Measurements from ENCODE around the gene DDAH2.

The DDAH2 gene

GRCh38 chr6:31687860-31688693 is 41.0 kb downstream of the DDAH2 start:
- H3K4me3 ChIP-seq (ENCODE audit: low read depth, low read length): no peak overlapping the region
- TF ChIP-seq CTCF (IDR thresholded peaks at IDR 0.05; ENCODE audit: low read depth, low read length) (no peak), POLR2A (IDR thresholded peaks at IDR 0.05; ENCODE audit: extremely low read depth, insufficient read length) (no peak), MYC (IDR thresholded peaks at IDR 0.05; ENCODE audit: low read depth, low read length) (no peak), MAX (IDR thresholded peaks at IDR 0.05; ENCODE audit: low read depth, low read length) (no peak)
- DNase-seq (ENCODE audit: low read depth): no peak

GRCh38 chr6:31687321-31687720 is 41.8 kb downstream of the DDAH2 start:
- TF ChIP-seq MAX (IDR thresholded peaks at IDR 0.05; ENCODE audit: low read depth, low read length) (no peak), POLR2A (IDR thresholded peaks at IDR 0.05; ENCODE audit: extremely low read depth, insufficient read length) (no peak)
- DNase-seq (ENCODE audit: low read depth): no peak
- no peak overlapping the region for H3K4me3 ChIP-seq (ENCODE audit: low read depth, low read length)

- TF ChIP-seq MYC (IDR thresholded peaks at IDR 0.05; ENCODE audit: low read depth, low read length) (no peak), MAX (IDR thresholded peaks at IDR 0.05; ENCODE audit: low read depth, low read length) (no peak), CTCF (IDR thresholded peaks at IDR 0.05; ENCODE audit: low read depth, low read length) (no peak), POLR2A (IDR thresholded peaks at IDR 0.05; ENCODE audit: extremely low read depth, insufficient read length) (no peak)
- DNase-seq (ENCODE audit: low read depth): no peak
- no peak overlapping the region for H3K4me3 ChIP-seq (ENCODE audit: low read depth, low read length)
Measured at GRCh38 chr6:31686483-31686882, 42.6 kb downstream of the DDAH2 start.

GRCh38 chr6:31683591-31683990 is 45.5 kb downstream of the DDAH2 start:
- no peak overlapping the region for H3K4me3 ChIP-seq (ENCODE audit: low read depth, low read length)
- DNase-seq (ENCODE audit: low read depth): no peak
- TF ChIP-seq MYC (IDR thresholded peaks at IDR 0.05; ENCODE audit: low read depth, low read length): no peak
- no peak for TF ChIP-seq CTCF (IDR thresholded peaks at IDR 0.05; ENCODE audit: low read depth, low read length)
- TF ChIP-seq MAX (IDR thresholded peaks at IDR 0.05; ENCODE audit: low read depth, low read length): no peak
- TF ChIP-seq POLR2A (IDR thresholded peaks at IDR 0.05; ENCODE audit: extremely low read depth, insufficient read length): no peak

- peak; percentile 70 for DNase-seq (ENCODE audit: low read depth)
- TF ChIP-seq POLR2A (IDR thresholded peaks at IDR 0.05; ENCODE audit: extremely low read depth, insufficient read length) (no peak), CTCF (IDR thresholded peaks at IDR 0.05; ENCODE audit: low read depth, low read length) (peak; percentile 26), MYC (IDR thresholded peaks at IDR 0.05; ENCODE audit: low read depth, low read length) (no peak)
- peak overlapping the region; percentile 59 for H3K4me3 ChIP-seq (ENCODE audit: low read depth, low read length)
Measured at GRCh38 chr6:31681135-31681671, 47.9 kb downstream of the DDAH2 start.
